ENCODE results near the gene ABT1.

DNA sequence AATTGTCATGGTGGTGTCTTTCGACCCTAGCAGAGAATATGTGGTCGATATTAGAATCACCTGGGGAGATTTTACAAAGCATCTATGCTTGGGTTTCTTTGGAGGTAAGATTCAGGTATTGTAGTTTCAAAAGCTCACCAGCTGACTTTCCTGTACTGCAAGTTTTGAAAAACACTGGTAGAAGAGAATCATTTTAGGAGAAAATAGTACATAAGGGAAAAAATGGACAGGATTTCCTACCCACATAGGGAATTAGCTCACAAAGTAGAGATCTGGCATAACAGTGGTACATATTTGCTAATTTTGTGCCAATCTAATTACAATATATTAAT, 27.4 kb upstream of the ABT1 start:
- TF ChIP-seq, protein P1, sequence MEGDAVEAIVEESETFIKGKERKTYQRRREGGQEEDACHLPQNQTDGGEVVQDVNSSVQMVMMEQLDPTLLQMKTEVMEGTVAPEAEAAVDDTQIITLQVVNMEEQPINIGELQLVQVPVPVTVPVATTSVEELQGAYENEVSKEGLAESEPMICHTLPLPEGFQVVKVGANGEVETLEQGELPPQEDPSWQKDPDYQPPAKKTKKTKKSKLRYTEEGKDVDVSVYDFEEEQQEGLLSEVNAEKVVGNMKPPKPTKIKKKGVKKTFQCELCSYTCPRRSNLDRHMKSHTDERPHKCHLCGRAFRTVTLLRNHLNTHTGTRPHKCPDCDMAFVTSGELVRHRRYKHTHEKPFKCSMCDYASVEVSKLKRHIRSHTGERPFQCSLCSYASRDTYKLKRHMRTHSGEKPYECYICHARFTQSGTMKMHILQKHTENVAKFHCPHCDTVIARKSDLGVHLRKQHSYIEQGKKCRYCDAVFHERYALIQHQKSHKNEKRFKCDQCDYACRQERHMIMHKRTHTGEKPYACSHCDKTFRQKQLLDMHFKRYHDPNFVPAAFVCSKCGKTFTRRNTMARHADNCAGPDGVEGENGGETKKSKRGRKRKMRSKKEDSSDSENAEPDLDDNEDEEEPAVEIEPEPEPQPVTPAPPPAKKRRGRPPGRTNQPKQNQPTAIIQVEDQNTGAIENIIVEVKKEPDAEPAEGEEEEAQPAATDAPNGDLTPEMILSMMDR (IDR thresholded peaks at IDR 0.05; ENCODE audit: insufficient read depth, low read length): no peak
- TF ChIP-seq SPI1 (IDR thresholded peaks at IDR 0.05; ENCODE audit: borderline replicate concordance, low read depth) (no peak), POLR2AphosphoS5 (IDR thresholded peaks at IDR 0.05; ENCODE audit: low read depth) (no peak), GABPA (IDR thresholded peaks at IDR 0.05; ENCODE audit: low read depth) (no peak)
- TF ChIP-seq, protein P2, sequence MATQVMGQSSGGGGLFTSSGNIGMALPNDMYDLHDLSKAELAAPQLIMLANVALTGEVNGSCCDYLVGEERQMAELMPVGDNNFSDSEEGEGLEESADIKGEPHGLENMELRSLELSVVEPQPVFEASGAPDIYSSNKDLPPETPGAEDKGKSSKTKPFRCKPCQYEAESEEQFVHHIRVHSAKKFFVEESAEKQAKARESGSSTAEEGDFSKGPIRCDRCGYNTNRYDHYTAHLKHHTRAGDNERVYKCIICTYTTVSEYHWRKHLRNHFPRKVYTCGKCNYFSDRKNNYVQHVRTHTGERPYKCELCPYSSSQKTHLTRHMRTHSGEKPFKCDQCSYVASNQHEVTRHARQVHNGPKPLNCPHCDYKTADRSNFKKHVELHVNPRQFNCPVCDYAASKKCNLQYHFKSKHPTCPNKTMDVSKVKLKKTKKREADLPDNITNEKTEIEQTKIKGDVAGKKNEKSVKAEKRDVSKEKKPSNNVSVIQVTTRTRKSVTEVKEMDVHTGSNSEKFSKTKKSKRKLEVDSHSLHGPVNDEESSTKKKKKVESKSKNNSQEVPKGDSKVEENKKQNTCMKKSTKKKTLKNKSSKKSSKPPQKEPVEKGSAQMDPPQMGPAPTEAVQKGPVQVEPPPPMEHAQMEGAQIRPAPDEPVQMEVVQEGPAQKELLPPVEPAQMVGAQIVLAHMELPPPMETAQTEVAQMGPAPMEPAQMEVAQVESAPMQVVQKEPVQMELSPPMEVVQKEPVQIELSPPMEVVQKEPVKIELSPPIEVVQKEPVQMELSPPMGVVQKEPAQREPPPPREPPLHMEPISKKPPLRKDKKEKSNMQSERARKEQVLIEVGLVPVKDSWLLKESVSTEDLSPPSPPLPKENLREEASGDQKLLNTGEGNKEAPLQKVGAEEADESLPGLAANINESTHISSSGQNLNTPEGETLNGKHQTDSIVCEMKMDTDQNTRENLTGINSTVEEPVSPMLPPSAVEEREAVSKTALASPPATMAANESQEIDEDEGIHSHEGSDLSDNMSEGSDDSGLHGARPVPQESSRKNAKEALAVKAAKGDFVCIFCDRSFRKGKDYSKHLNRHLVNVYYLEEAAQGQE (IDR thresholded peaks at IDR 0.05; ENCODE audit: insufficient replicate concordance, low read depth): no peak
